Measurements from ENCODE around the gene MAIP1. TPM values are rescaled to one million over a fixed set of nuclear protein-coding genes. Genes with fewer than 3 reads are reported as not detected.

Gene MAIP1
- total and polyA plus RNA-seq, 7 donors: 18.2 to 52.3 (median 27.7) TPM

GRCh38 chr2:200012401-200012800 is 57.0 kb downstream of the MAIP1 start:
- ATAC-seq (no peak), DNase-seq (no peak)
- TF ChIP-seq CTCF (IDR thresholded peaks at IDR 0.05): no peak
- H3K36me3 ChIP-seq (ENCODE audit: insufficient read depth in 1 of 2, low read depth in 1 of 2): no peaks in the 10 kb centered on the region
- no peak overlapping the region for H3K4me3 ChIP-seq
- intact Hi-C loops (cut with DNase I): no loop called here
- no peak overlapping the region for H3K27ac ChIP-seq
- WGBS, 3 donors: 80 to 95% (median 80%) methylated on average over 1 of the region's 1 CpG
- H3K27me3 ChIP-seq (ENCODE audit: insufficient read depth in 3 of 3, low read length in 2 of 3): no peaks in the 10 kb centered on the region
- no peaks in the 10 kb centered on the region for H3K9me3 ChIP-seq
- no peaks in the 10 kb centered on the region for H3K4me1 ChIP-seq

Other genes starting within 250 kb of the MAIP1 start
- gene FTCDNL1, start 104.4 kb upstream of the MAIP1 start, total RNA-seq: 10 to 100 TPM in 3 of 4 donors, 1 to 10 TPM in 1; 9.0 to 25.7 (median 22.3) TPM
- 1 to 10 TPM; 4.9 to 6.8 (median 5.8) TPM for gene FTCDNL1, start 104.4 kb upstream of the MAIP1 start, polyA plus RNA-seq
- gene C2orf69, start 44.3 kb upstream of the MAIP1 start, total RNA-seq: 10 to 100 TPM; 13.0 to 21.6 (median 15.8) TPM
- gene C2orf69, start 44.3 kb upstream of the MAIP1 start, polyA plus RNA-seq: 10 to 100 TPM in 1 of 3 donors, 1 to 10 TPM in 2; 8.0 to 11.2 (median 8.2) TPM
- 1 to 10 TPM; 2.8 to 4.5 (median 3.2) TPM for gene TYW5, start 91 bp upstream of the MAIP1 start, total RNA-seq
- gene TYW5, start 91 bp upstream of the MAIP1 start, polyA plus RNA-seq: 1 to 10 TPM; 2.3 to 6.0 (median 4.4) TPM

All from psoas muscle (tissue), 8 donors.